Measurements from ENCODE around the gene SLC45A2. TPM values are rescaled to one million over a fixed set of nuclear protein-coding genes. Genes with fewer than 3 reads are reported as not detected.

The SLC45A2 gene
- total and polyA plus RNA-seq, 2 of the 8 experiments (the other 6 are each of a cell fraction or from before 2014, with no cell fraction given): 0.09 TPM; not detected in 1

DNA sequence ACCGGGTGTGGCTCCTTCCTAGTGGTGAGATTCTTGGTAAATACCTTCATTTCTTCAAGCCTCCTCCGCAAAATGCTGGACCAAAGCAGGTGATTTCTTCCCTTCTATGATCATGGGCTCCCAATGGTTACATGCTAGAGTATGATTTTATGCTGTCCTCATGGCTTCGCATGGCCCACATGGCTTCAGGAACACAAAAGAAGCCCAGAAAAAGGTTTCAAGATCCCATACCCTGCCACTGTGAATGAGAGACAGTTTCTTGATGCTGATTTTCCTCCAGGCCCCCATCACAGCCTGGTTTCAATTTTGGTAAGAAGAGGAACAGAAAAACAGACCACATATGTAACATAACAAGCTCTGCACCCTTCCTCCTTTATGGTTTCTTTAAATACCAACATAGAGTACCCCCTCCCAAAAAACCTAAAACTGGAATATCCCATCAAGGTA lies 50.7 kb downstream of the SLC45A2 start:
- H3K27me3 ChIP-seq (replicated peaks in 1 of 4; ENCODE audit: control insufficient read depth in 3 of 4, extremely low read depth in 1 of 4, insufficient read depth in 3 of 4, low read length in 3 of 4): peaks cover 0 to 17% (median 13%) of the 10 kb centered on the region in 4 experiments; a peak in 5 of 7 replicates
- no peak overlapping the region for H4K5ac ChIP-seq (ENCODE audit: insufficient read length, low read depth, low read length)
- no peaks in the 10 kb centered on the region for H3K79me2 ChIP-seq (ENCODE audit: control insufficient read depth in 1 of 2, insufficient read depth in 2 of 2, low read length in 2 of 2)
- peaks cover 2 to 13% (median 8%) of the 10 kb centered on the region in 4 experiments; a peak in 6 of 7 replicates for H3K4me1 ChIP-seq (replicated peaks in 1 of 4; ENCODE audit: control insufficient read depth in 3 of 4, insufficient read depth in 4 of 4, low read length in 3 of 4)
- no peaks in the 10 kb centered on the region for H3K79me1 ChIP-seq (ENCODE audit: low read depth, low read length)
- no peak overlapping the region for H3K4me3 ChIP-seq (ENCODE audit: extremely low read depth in 1 of 4, insufficient read depth in 2 of 4, low read depth in 3 of 4, low read length in 4 of 4)
- no peak overlapping the region for H2BK12ac ChIP-seq (ENCODE audit: low read depth, low read length)
- no peak overlapping the region for H3K27ac ChIP-seq (ENCODE audit: low read depth, low read length)
- no peak overlapping the region for H2AFZ ChIP-seq (ENCODE audit: low read length)
- CTCF ChIA-PET (ENCODE audit: partially characterized antibody): interaction anchor here (0.7 to 4.6 kb wide), 29 partner anchors 9 to 463 kb away, joined by 3 to 44 read pairs (median 4); partner anchors contain the start of gene ADAMTS12
- no peaks in the 10 kb centered on the region for H3K36me3 ChIP-seq (ENCODE audit: control insufficient read depth in 2 of 4, insufficient read depth in 4 of 4, low read length in 3 of 4)
- no peak overlapping the region for H2BK15ac ChIP-seq (ENCODE audit: low read length)
- no peak overlapping the region for H2BK20ac ChIP-seq (ENCODE audit: low read length)
- H3K9me3 ChIP-seq (ENCODE audit: insufficient read depth in 2 of 2, low read depth in 1 of 2, low read length in 1 of 2): no peaks in the 10 kb centered on the region
- DNase-seq (ENCODE audit: low read depth in 1 of 2, low spot score in 2 of 2) (no peak), FAIRE-seq (no peak)
- no peak overlapping the region for H4K8ac ChIP-seq (ENCODE audit: extremely low read depth, insufficient read depth, low read length)
- H3K4ac ChIP-seq (replicated peaks; ENCODE audit: insufficient read length, low read depth, low read length): no peak overlapping the region
- H4K91ac ChIP-seq (replicated peaks; ENCODE audit: insufficient read length, low read length): no peak overlapping the region
- no peaks in the 10 kb centered on the region for H4K20me1 ChIP-seq (replicated peaks in 1 of 2; ENCODE audit: control insufficient read depth in 1 of 2, insufficient read depth in 2 of 2, low read length in 2 of 2)
- H3K18ac ChIP-seq (ENCODE audit: extremely low read depth, low read length): no peak overlapping the region
- no peak overlapping the region for H3K4me2 ChIP-seq (ENCODE audit: insufficient read depth in 1 of 2, low read depth in 2 of 2, low read length in 2 of 2)
- no peak overlapping the region for H3K9ac ChIP-seq (replicated peaks in 1 of 4; ENCODE audit: extremely low read depth in 1 of 4, low read depth in 3 of 4, low read length in 3 of 4)
- peaks cover 7% of the 10 kb centered on the region for H3K23me2 ChIP-seq (ENCODE audit: low read depth, low read length)
- no peak overlapping the region for H2AK5ac ChIP-seq (ENCODE audit: low read depth, low read length)
- no peak overlapping the region for H3K56ac ChIP-seq (replicated peaks; ENCODE audit: insufficient read length, low read depth, low read length)
- WGBS, 2 experiments (ENCODE audit: extremely low coverage in 1 of 2, insufficient coverage in 1 of 2, insufficient read length in 1 of 2, insufficient replicate concordance in 2 of 2, low coverage in 1 of 2, low lambda C conversion rate in 2 of 2, missing lambda C conversion rate in 1 of 2): 85% methylated on average over 3 of the region's 3 CpGs; no CpG with 5 or more reads in 1 of the 2 experiments
- H3K23ac ChIP-seq (ENCODE audit: insufficient read length): no peak overlapping the region
- H3K14ac ChIP-seq (ENCODE audit: insufficient read length): no peak overlapping the region
- H2BK120ac ChIP-seq (replicated peaks; ENCODE audit: low read depth, low read length): no peak overlapping the region
- POLR2A ChIA-PET (ENCODE audit: partially characterized antibody): no interaction called here
- no peak overlapping the region for H2BK5ac ChIP-seq (ENCODE audit: low read depth, low read length)
- TF ChIP-seq CREB1 (IDR thresholded peaks at IDR 0.05): no peak
- TF ChIP-seq TEAD4 (IDR thresholded peaks at IDR 0.05; ENCODE audit: low read depth, low read length): no peak
- TF ChIP-seq SRF (IDR thresholded peaks at IDR 0.05; ENCODE audit: low read depth, low read length): no peak
- TF ChIP-seq SAP30 (IDR thresholded peaks at IDR 0.05; ENCODE audit: insufficient read depth, insufficient replicate concordance, low read length): no peak
- TF ChIP-seq RAD21 (IDR thresholded peaks at IDR 0.05 in 1 of 2, conservative IDR thresholded peaks at IDR 0.05 in 1 of 2; ENCODE audit: low read depth in 2 of 2, low read length in 2 of 2): no peak
- no peak for TF ChIP-seq PHF8 (conservative IDR thresholded peaks at IDR 0.05; ENCODE audit: low read depth, low read length)
- TF ChIP-seq, protein P1, sequence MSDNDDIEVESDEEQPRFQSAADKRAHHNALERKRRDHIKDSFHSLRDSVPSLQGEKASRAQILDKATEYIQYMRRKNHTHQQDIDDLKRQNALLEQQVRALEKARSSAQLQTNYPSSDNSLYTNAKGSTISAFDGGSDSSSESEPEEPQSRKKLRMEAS (IDR thresholded peaks at IDR 0.05): no peak
- no peak for TF ChIP-seq BACH1 (IDR thresholded peaks at IDR 0.05; ENCODE audit: low read length)
- TF ChIP-seq CHD1 (IDR thresholded peaks at IDR 0.05; ENCODE audit: low read depth, low read length): no peak
- TF ChIP-seq RXRA (IDR thresholded peaks at IDR 0.05; ENCODE audit: insufficient read depth, low read depth, low read length): no peak
- TF ChIP-seq GTF2F1 (IDR thresholded peaks at IDR 0.05; ENCODE audit: borderline replicate concordance, low read depth, low read length): no peak
- no peak for TF ChIP-seq TAF1 (IDR thresholded peaks at IDR 0.05; ENCODE audit: low read depth, low read length)
- no peak for TF ChIP-seq HDAC6 (IDR thresholded peaks at IDR 0.05; ENCODE audit: low read depth, low read length)
- TF ChIP-seq SIX5 (IDR thresholded peaks at IDR 0.05; ENCODE audit: low read depth, low read length): no peak
